GM18499 (cell line): ENCODE data around the gene UMAD1.

ENCODE experiments used
- ATAC-seq: cut with Tn5 transposase; IDR thresholded peaks from one replicate; pipeline ENCODE4 v1.9.1; 2021; ENCODE audit warnings: moderate number of reproducible peaks; ENCODE audit not compliant: insufficient read depth, unreplicated experiment

Gene UMAD1

GRCh38 chr7:7718492-7718891, 77.9 kb downstream of the UMAD1 start, which contains the start of gene RPA3:
TSS of gene RPA3 (minus strand) at chr7:7718607. CDS start at chr7:7640418, 78,189 bp downstream.
- no peak for ATAC-seq

GRCh38 chr7:7719236-7719635, 78.7 kb downstream of the UMAD1 start:
- ATAC-seq, result peak; percentile 96

GRCh38 chr7:7720193-7720592, 79.6 kb downstream of the UMAD1 start:
- no peak for ATAC-seq

GRCh38 chr7:7720750-7721621, 80.4 kb downstream of the UMAD1 start:
- no peak for ATAC-seq

GRCh38 chr7:7731732-7732131, 91.2 kb downstream of the UMAD1 start:
- no peak for ATAC-seq

GRCh38 chr7:7732621-7733281, 92.2 kb downstream of the UMAD1 start:
- ATAC-seq, result no peak

- ATAC-seq, result no peak
These were observed 96.1 kb downstream of the UMAD1 start for GRCh38 chr7:7736671-7737070.

- ATAC-seq, result no peak
These were observed 97.1 kb downstream of the UMAD1 start for GRCh38 chr7:7737674-7738073.

- ATAC-seq, result no peak
These were observed 97.6 kb downstream of the UMAD1 start for GRCh38 chr7:7738177-7738576.

GRCh38 chr7:7738622-7739021, 98.1 kb downstream of the UMAD1 start:
- no peak for ATAC-seq

- no peak for ATAC-seq
These were observed 98.9 kb downstream of the UMAD1 start for GRCh38 chr7:7739204-7740036.

- no peak for ATAC-seq
These were observed 99.4 kb downstream of the UMAD1 start for GRCh38 chr7:7740037-7740355.

GRCh38 chr7:7742223-7742622, 101.7 kb downstream of the UMAD1 start:
- no peak for ATAC-seq

GRCh38 chr7:7745258-7745657, 104.7 kb downstream of the UMAD1 start:
- no peak for ATAC-seq

GRCh38 chr7:7745966-7746365, 105.4 kb downstream of the UMAD1 start:
- no peak for ATAC-seq

GRCh38 chr7:7746458-7746857, 105.9 kb downstream of the UMAD1 start:
- no peak for ATAC-seq

GRCh38 chr7:7750571-7751242, 110.2 kb downstream of the UMAD1 start:
- no peak for ATAC-seq

- ATAC-seq, result no peak
These were observed 110.9 kb downstream of the UMAD1 start for GRCh38 chr7:7751243-7752092.

GRCh38 chr7:7756577-7756976, 116.0 kb downstream of the UMAD1 start:
- ATAC-seq, result no peak
